B cell (primary cell): ENCODE measurements around the gene YARS1. TPM values are rescaled to one million over a fixed set of nuclear protein-coding genes. Genes with fewer than 3 reads are reported as not detected.

Experiments used
- ATAC-seq: fragments of 200-7000 bp; cut with Tn5 transposase; one replicate; pipeline ENCODE4 v1.10.0; 2021; ENCODE audit warnings: low read depth, mild to moderate bottlenecking, moderate number of reproducible peaks, moderate library complexity
- CTCF ChIA-PET: fragments of 350-600 bp; sonication (Branson Sonifier 250); formaldehyde crosslinking; loops from one replicate; lab custom pipeline; 2021; ENCODE audit warnings: antibody characterized with exemption, inconsistent platforms; lab: Charles Lee
- POLR2A ChIA-PET: fragments of 350-600 bp; sonication (Branson Sonifier 250); formaldehyde crosslinking; loops from one replicate; lab custom pipeline; 2021; ENCODE audit warnings: antibody characterized with exemption; lab: Charles Lee
- DNase-seq: peaks from one replicate; pipeline ENCODE4 v3.0.0; 2013
- H2AFZ ChIP-seq: 2 replicates; pipeline ENCODE4 v1.6.1; 2012; ENCODE audit warnings: mild to moderate bottlenecking, low read depth, low read length; ENCODE audit not compliant: insufficient read depth, poor library complexity, severe bottlenecking
- H3K27ac ChIP-seq, 2 donors: 1 replicate in 1 of 2; 2 replicates in 1 of 2; pipeline ENCODE4 v1.5.1; 2012 to 2013; ENCODE audit warnings: low read length in 2 of 2, mild to moderate bottlenecking in 2 of 2, moderate library complexity in 1 of 2
- H3K27me3 ChIP-seq, 4 experiments: fragments of 200-600 bp in 1 of 4; sonication (generic) in 1 of 4; replicated peaks in 1 of 4; 1 replicate in 2 of 4; 2 replicates in 2 of 4; pipeline versions ENCODE4 v1.6.1 to v1.7.0; 2013 to 2016; ENCODE audit warnings: low read length in 3 of 4, mild to moderate bottlenecking in 2 of 4, mixed read lengths in 1 of 4, moderate library complexity in 1 of 4; ENCODE audit not compliant: insufficient read depth in 4 of 4, control insufficient read depth in 3 of 4; ENCODE audit errors: control extremely low read depth in 1 of 4
- H3K36me3 ChIP-seq, 2 experiments: replicated peaks in 1 of 2; 1 replicate in 1 of 2; 2 replicates in 1 of 2; pipeline versions ENCODE4 v1.6.1 to v1.7.1; 2013; ENCODE audit warnings: low read length in 1 of 2; ENCODE audit not compliant: insufficient read depth in 2 of 2, control insufficient read depth in 1 of 2; ENCODE audit errors: control extremely low read depth in 1 of 2, extremely low read depth in 1 of 2
- H3K4me1 ChIP-seq, 2 donors: fragments of 200-600 bp in 1 of 2; sonication (generic) in 1 of 2; 1 replicate in 1 of 2; 2 replicates in 1 of 2; pipeline versions ENCODE4 v1.5.1 to v1.6.1; 2013 to 2017; ENCODE audit warnings: low read length in 2 of 2; ENCODE audit not compliant: control insufficient read depth in 2 of 2, insufficient read depth in 2 of 2
- H3K4me2 ChIP-seq: replicated peaks from 2 replicates; pipeline ENCODE3; 2012; ENCODE audit warnings: mild to moderate bottlenecking, low read depth, low read length; ENCODE audit not compliant: poor library complexity, severe bottlenecking
- H3K4me3 ChIP-seq, 5 experiments: fragments of 200-600 bp in 1 of 5; sonication (generic) in 1 of 5; 1 replicate in 3 of 5; 2 replicates in 2 of 5; pipeline versions ENCODE4 v1.5.1 to v1.7.0; 2011 to 2016; ENCODE audit warnings: low read length in 4 of 5, mild to moderate bottlenecking in 4 of 5, low read depth in 2 of 5, control low read depth in 1 of 5, moderate library complexity in 1 of 5; ENCODE audit not compliant: insufficient read depth in 1 of 5; ENCODE audit errors: control extremely low read depth in 1 of 5, extremely low read depth in 1 of 5
- H3K79me2 ChIP-seq: fragments of 200-600 bp; sonication (generic); one replicate; pipeline ENCODE4 v1.6.0; 2016; ENCODE audit warnings: low read length; ENCODE audit not compliant: control insufficient read depth, insufficient read depth
- H3K9ac ChIP-seq: fragments of 200-600 bp; sonication (generic); 2 replicates; pipeline ENCODE4 v1.6.1; 2017; ENCODE audit warnings: mild to moderate bottlenecking, low read length, moderate library complexity
- H3K9me3 ChIP-seq, 3 donors: one replicate each; pipeline versions ENCODE4 v1.6.1 to v1.7.1; 2013; ENCODE audit warnings: low read length in 2 of 3; ENCODE audit not compliant: control insufficient read depth in 2 of 3, insufficient read depth in 1 of 3; ENCODE audit errors: control extremely low read depth in 1 of 3
- H4K20me1 ChIP-seq: 2 replicates; pipeline ENCODE4 v1.6.0; 2012; ENCODE audit warnings: mild to moderate bottlenecking, low read length; ENCODE audit not compliant: insufficient read depth, control insufficient read depth, poor library complexity, severe bottlenecking
- H3K27ac Mint-ChIP-seq: one replicate; pipeline ENCODE4 v1.8.0; 2021; ENCODE audit warnings: mixed read lengths
- H3K27me3 Mint-ChIP-seq: one replicate; pipeline ENCODE4 v1.8.0; 2021; ENCODE audit warnings: mixed read lengths
- H3K4me1 Mint-ChIP-seq: one replicate; pipeline ENCODE4 v1.8.0; 2021; ENCODE audit warnings: mixed read lengths
- H3K4me3 Mint-ChIP-seq: one replicate; pipeline ENCODE4 v1.8.0; 2021; ENCODE audit warnings: mixed read lengths
- H3K9me3 Mint-ChIP-seq: one replicate; pipeline ENCODE4 v1.8.0; 2022; ENCODE audit warnings: mixed read lengths; ENCODE audit not compliant: insufficient read depth
- EZH2 ChIP-seq: IDR thresholded peaks from 2 replicates; pipeline ENCODE4 v1.6.1; 2012; ENCODE audit warnings: borderline replicate concordance, low read depth, mild to moderate bottlenecking, moderate library complexity, low read length; ENCODE audit not compliant: insufficient read depth, poor library complexity, severe bottlenecking
- WGBS: methylation state at CpG from one replicate; pipeline ENCODE4 v1.1.5; 2013; ENCODE audit warnings: missing lambda C conversion rate; ENCODE audit not compliant: insufficient coverage; 5-methylcytosine and 5-hydroxymethylcytosine counted together
- intact Hi-C: fragments of 100-400 bp; cut with micrococcal nuclease; formaldehyde crosslinking; loops from one replicate; pipeline ENCODE4 v1.10.0; 2022
- polyA plus RNA-seq: library from polyadenylated mRNA; depleted of rRNA; stranded (reverse); fragments of >200 nt; gene quantifications from 2 replicates; pipeline ENCODE4 v1.2.3, GENCODE V29; 2012
- total RNA-seq, 2 donors: library from RNA; stranded (reverse); fragments of 120-200 nt in 1 of 2; gene quantifications; 1 replicate in 1 of 2; 2 replicates in 1 of 2; pipeline versions ENCODE4 v1.2.3 to v1.2.4, GENCODE V29; 2013 to 2022
- TF ChIP-seq, protein P1 (sequence below): fragments of 200-600 bp; IDR thresholded peaks from one replicate; pipeline ENCODE4 v1.8.0; 2022; ENCODE audit warnings: antibody characterized with exemption, mild to moderate bottlenecking

The YARS1 gene
- total and polyA plus RNA-seq, 2 donors (not counting 1 experiment from before 2014, with no cell fraction given): 33.0 to 73.2 TPM

DNA sequence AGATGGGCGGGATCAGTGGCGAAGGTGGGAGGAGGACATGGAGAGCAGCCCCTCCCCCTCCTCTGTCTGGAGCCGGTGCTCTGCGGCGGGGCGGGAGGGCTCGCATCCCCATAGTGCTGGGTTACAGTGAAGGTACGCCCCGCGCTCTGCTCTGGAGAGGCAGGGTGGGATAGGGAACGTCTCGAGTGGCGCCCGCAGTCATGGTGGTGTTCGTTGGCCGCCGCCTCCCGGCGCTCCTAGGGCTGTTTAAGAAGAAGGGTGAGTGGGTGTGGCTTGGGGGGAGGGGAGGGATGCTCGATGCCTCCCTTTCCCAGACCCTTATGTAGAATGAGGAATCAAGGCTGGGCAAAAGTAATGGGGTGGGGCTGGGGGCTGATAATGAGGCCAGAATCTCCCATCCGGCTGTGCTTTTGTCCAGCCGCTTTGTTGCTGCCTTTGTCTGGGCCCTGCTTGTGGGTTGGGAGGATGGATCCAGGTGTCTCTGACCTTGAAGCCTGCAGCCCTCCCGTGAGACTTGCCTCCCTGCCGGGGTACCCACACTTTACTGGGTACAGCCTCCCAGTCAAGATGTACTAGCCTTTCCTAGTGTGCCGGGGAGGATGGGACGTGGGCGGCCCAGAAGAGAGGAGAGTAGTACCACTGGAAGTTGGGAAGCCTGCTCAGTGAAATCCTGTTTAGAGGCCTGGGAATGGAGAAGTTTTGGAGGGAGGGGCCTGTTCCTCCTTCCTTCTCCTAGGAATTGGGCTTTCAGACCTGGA, 51.4 kb downstream of the YARS1 start:
- H3K36me3 ChIP-seq: no peaks in the 10 kb centered on the region
- ChIA-PET CTCF (no interaction called here), POLR2A (no interaction called here)
- H3K9me3 Mint-ChIP-seq: no peaks in the 10 kb centered on the region
- H3K4me1 Mint-ChIP-seq: no peaks in the 10 kb centered on the region
- H3K4me3 Mint-ChIP-seq: no peak overlapping the region
- no peak for TF ChIP-seq EZH2
- TF ChIP-seq, protein P1, sequence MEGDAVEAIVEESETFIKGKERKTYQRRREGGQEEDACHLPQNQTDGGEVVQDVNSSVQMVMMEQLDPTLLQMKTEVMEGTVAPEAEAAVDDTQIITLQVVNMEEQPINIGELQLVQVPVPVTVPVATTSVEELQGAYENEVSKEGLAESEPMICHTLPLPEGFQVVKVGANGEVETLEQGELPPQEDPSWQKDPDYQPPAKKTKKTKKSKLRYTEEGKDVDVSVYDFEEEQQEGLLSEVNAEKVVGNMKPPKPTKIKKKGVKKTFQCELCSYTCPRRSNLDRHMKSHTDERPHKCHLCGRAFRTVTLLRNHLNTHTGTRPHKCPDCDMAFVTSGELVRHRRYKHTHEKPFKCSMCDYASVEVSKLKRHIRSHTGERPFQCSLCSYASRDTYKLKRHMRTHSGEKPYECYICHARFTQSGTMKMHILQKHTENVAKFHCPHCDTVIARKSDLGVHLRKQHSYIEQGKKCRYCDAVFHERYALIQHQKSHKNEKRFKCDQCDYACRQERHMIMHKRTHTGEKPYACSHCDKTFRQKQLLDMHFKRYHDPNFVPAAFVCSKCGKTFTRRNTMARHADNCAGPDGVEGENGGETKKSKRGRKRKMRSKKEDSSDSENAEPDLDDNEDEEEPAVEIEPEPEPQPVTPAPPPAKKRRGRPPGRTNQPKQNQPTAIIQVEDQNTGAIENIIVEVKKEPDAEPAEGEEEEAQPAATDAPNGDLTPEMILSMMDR: no peak
- ATAC-seq (no peak), DNase-seq (no peak)
- H4K20me1 ChIP-seq: no peaks in the 10 kb centered on the region
- H3K27me3 ChIP-seq: no peaks in the 10 kb centered on the region
- no peak overlapping the region for H3K27ac ChIP-seq
- H3K4me3 ChIP-seq: no peak overlapping the region
- no peak overlapping the region for H3K27ac Mint-ChIP-seq
- H3K9ac ChIP-seq: no peak overlapping the region
- no peaks in the 10 kb centered on the region for H3K9me3 ChIP-seq
- H3K4me2 ChIP-seq: no peak overlapping the region
- no peaks in the 10 kb centered on the region for H3K79me2 ChIP-seq
- H3K27me3 Mint-ChIP-seq: peaks cover 4% of the 10 kb centered on the region
- H2AFZ ChIP-seq: no peak overlapping the region
- intact Hi-C loops: no loop called here
- 87% methylated on average over 15 of the region's 27 CpGs for whole genome bisulfite sequencing
- H3K4me1 ChIP-seq: no peaks in the 10 kb centered on the region

- Histone ChIP-seq H4K20me1 (no peaks in the 10 kb centered on the region), H3K9ac (no peak overlapping the region), H3K27me3 (no peaks in the 10 kb centered on the region), H3K27ac (no peak overlapping the region), H2AFZ (no peak overlapping the region), H3K4me2 (no peak overlapping the region), H3K36me3 (no peaks in the 10 kb centered on the region), H3K4me3 (no peak overlapping the region), H3K4me1 (no peaks in the 10 kb centered on the region), H3K79me2 (no peaks in the 10 kb centered on the region), H3K9me3 (no peaks in the 10 kb centered on the region)
- ChIA-PET POLR2A (no interaction called here), CTCF (interaction anchor here (1.8 kb wide), 1 partner anchor 8 kb away, joined by 8 read pairs; no protein-coding TSS in a partner anchor)
- DNase-seq (no peak), ATAC-seq (no peak)
- intact Hi-C loops: no loop called here
- no peak for TF ChIP-seq EZH2
- TF ChIP-seq, protein P1: no peak
- no peaks in the 10 kb centered on the region for H3K4me1 Mint-ChIP-seq
- 60% methylated on average over 3 of the region's 7 CpGs for WGBS
- H3K9me3 Mint-ChIP-seq: no peaks in the 10 kb centered on the region
- H3K27ac Mint-ChIP-seq: no peak overlapping the region
- H3K4me3 Mint-ChIP-seq: no peak overlapping the region
- peaks cover 4% of the 10 kb centered on the region for H3K27me3 Mint-ChIP-seq
These were observed 52.2 kb downstream of the YARS1 start for GRCh38 chr1:32764826-32765569.
